Hepatocyte (in vitro differentiated cells): ENCODE results near the gene ABHD2.
"Not testable (repeated sequence)": the region's sequence is repeated elsewhere in the genome, so short reads cannot be mapped to it uniquely, and the experiment has no call there.

Experiments used
- CTCF ChIP-seq: fragments of 200-600 bp; sonication (generic); IDR thresholded peaks from 2 replicates; pipeline ENCODE4 v1.5.1; 2016; ENCODE audit warnings: antibody characterized with exemption, mild to moderate bottlenecking; ENCODE audit not compliant: poor library complexity
- EZH2 ChIP-seq: fragments of 200-600 bp; sonication (generic); IDR thresholded peaks from 2 replicates; pipeline ENCODE4 v1.6.1; 2016; ENCODE audit warnings: antibody characterized with exemption, mild to moderate bottlenecking, borderline replicate concordance

- not testable (repeated sequence) for TF ChIP-seq CTCF, EZH2
Measured at GRCh38 chr15:89141159-89141558, 52.9 kb downstream of the ABHD2 start.
